SK-N-SH treated with all-trans-retinoic acid at 6 μM for 48 hours (cell line): ENCODE results near the gene RAMP1.

ENCODE experiments used
- CSDC2 ChIP-seq: fragments of 250-450 bp; sonication (Bioruptor Pico); IDR thresholded peaks from 2 replicates; pipeline ENCODE4 v1.5.0; 2020; ENCODE audit warnings: mild to moderate bottlenecking, moderate library complexity
- ESRRG ChIP-seq: fragments of 250-450 bp; sonication (Bioruptor Pico); IDR thresholded peaks from 2 replicates; pipeline ENCODE4 v1.6.1; 2021; ENCODE audit warnings: mild to moderate bottlenecking
- GLIS3 ChIP-seq: fragments of 250-450 bp; sonication (Bioruptor Pico); IDR thresholded peaks from 2 replicates; pipeline ENCODE4 v1.5.0; 2020; ENCODE audit warnings: mild to moderate bottlenecking, moderate library complexity
- PPARA ChIP-seq: fragments of 250-450 bp; sonication (Bioruptor Pico); IDR thresholded peaks from 2 replicates; pipeline ENCODE4 v1.5.0; 2020; ENCODE audit warnings: mild to moderate bottlenecking, borderline replicate concordance
- RARB ChIP-seq: fragments of 250-450 bp; sonication (Bioruptor Pico); IDR thresholded peaks from 2 replicates; pipeline ENCODE4 v1.8.0; 2021; ENCODE audit warnings: mild to moderate bottlenecking, moderate library complexity
- ZFP3 ChIP-seq: fragments of 250-450 bp; sonication (Bioruptor Pico); IDR thresholded peaks from 2 replicates; pipeline ENCODE4 v1.5.0; 2020; ENCODE audit warnings: mild to moderate bottlenecking, moderate library complexity
- ZNF565 ChIP-seq: fragments of 450-650 bp; formaldehyde crosslinking; conservative IDR thresholded peaks from 2 replicates; pipeline ENCODE4 v1.5.0; 2020; ENCODE audit warnings: low read depth, mild to moderate bottlenecking, moderate library complexity
- ZNF70 ChIP-seq: fragments of 450-650 bp; formaldehyde crosslinking; IDR thresholded peaks from 2 replicates; pipeline ENCODE4 v1.5.0; 2020; ENCODE audit warnings: mild to moderate bottlenecking, moderate library complexity
- TF ChIP-seq, protein P1 (sequence below): fragments of 250-450 bp; sonication (Bioruptor Pico); IDR thresholded peaks from 2 replicates; pipeline ENCODE4 v1.8.0; 2020; ENCODE audit warnings: mild to moderate bottlenecking, moderate library complexity, borderline replicate concordance

DNA sequence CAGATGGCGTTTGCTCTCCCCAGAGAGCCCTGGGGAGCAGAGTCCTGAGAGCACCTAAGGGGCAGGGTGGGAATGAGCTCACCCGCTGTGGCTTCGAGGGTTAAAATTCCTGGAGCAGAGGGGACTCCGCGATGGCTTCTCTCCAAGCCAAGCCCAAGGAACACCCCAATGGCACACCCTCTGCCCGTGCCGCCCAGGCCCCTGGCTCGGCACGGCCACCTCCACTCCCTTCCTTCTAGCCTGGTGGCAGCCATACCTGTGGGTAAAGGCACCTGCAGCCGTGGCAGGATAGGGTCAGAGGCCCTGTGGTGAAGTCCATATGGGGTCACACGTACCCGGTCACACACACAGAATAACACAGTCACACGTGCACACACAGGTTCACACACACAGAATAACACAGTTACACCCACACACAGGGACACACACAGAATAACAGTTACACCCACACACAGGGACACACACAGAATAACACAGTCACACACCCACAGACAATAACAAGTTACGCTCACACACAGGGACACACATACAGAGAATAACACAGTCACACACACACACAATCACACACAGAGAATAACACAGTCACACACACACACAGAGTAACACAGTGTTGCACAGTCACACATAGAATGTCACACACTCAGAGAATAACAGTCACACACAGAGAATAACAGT, 50.5 kb downstream of the RAMP1 start:
- no peak for TF ChIP-seq ZFP3 (CRISPR knock-in tag)
- TF ChIP-seq RARB (CRISPR knock-in tag) = no peak
- TF ChIP-seq, protein P1, sequence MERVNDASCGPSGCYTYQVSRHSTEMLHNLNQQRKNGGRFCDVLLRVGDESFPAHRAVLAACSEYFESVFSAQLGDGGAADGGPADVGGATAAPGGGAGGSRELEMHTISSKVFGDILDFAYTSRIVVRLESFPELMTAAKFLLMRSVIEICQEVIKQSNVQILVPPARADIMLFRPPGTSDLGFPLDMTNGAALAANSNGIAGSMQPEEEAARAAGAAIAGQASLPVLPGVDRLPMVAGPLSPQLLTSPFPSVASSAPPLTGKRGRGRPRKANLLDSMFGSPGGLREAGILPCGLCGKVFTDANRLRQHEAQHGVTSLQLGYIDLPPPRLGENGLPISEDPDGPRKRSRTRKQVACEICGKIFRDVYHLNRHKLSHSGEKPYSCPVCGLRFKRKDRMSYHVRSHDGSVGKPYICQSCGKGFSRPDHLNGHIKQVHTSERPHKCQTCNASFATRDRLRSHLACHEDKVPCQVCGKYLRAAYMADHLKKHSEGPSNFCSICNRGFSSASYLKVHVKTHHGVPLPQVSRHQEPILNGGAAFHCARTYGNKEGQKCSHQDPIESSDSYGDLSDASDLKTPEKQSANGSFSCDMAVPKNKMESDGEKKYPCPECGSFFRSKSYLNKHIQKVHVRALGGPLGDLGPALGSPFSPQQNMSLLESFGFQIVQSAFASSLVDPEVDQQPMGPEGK = no peak
- no peak for TF ChIP-seq GLIS3
- TF ChIP-seq ESRRG (CRISPR knock-in tag) = no peak
- no peak for TF ChIP-seq ZNF70 (CRISPR knock-in tag)
- no peak for TF ChIP-seq CSDC2 (CRISPR knock-in tag)
- TF ChIP-seq ZNF565 (CRISPR knock-in tag) = no peak
- no peak for TF ChIP-seq PPARA (CRISPR knock-in tag)
